Stimulated activated CD4-positive, alpha-beta T cell treated with anti-CD3 and anti-CD28 coated beads, Interleukin-1b, Interleukin-23, amount 100 ng/mL, for 24 hours (primary cell): ENCODE data around the gene ZYX.
"Not testable (repeated sequence)": the region's sequence is repeated elsewhere in the genome, so short reads cannot be mapped to it uniquely, and the experiment has no call there.

Experiments used
- DNase-seq, 4 experiments: peaks; one replicate each; pipeline ENCODE4 v3.0.0-alpha.2; 2020; ENCODE audit warnings: low read depth in 4 of 4, low spot score in 1 of 4

ZYX gene

GRCh38 chr7:143384661-143385631, 3.8 kb downstream of the ZYX start:
- no peak for DNase-seq

- DNase-seq: no peak
Measured at GRCh38 chr7:143385891-143386781, 5.0 kb downstream of the ZYX start.

DNA sequence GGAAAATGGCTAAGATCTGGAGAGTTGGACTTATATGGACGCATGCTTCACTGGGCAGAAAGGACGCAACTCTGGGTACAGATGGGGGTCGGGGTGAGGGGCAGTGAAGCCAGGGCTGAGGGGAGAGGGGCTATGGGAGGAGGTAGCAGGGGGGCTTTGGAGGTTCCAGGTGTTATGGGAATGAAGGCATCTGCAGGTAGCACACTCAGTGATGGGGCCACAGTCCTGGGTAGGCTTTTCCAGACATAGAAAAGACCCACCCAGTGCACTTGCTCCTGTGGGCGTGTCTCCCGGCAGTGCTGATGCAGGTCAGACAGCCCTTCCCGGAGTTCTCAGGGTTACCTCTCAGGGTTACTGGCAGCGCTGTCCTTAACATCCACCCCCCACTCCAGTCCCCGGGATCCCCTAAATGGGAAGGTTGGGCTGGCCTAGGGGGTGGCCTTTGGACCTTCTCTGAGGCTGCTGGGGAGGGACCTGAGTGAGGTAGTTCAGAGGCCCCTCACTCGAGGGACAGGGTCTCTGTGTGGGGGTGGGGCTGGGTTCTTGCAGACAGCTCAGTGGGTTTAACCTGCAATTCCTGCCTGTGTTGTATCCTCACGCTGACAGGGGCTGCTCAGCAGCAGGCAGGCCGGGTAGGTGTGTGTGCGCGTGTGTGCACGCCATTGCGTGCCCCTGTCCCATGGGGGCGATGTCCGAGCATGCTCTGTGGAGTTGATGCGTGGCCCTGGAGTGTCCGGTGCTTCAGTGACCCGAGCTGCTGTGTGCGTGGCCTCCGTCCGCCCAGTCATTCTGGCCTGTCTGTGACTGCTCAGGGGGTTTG, 6.2 kb downstream of the ZYX start:
- no peak for DNase-seq

GRCh38 chr7:143388051-143388450, 6.9 kb downstream of the ZYX start:
- no peak for DNase-seq

GRCh38 chr7:143388491-143389101, 7.5 kb downstream of the ZYX start:
- no peak for DNase-seq

GRCh38 chr7:143389316-143390103, 8.4 kb downstream of the ZYX start:
- no peak for DNase-seq

DNA sequence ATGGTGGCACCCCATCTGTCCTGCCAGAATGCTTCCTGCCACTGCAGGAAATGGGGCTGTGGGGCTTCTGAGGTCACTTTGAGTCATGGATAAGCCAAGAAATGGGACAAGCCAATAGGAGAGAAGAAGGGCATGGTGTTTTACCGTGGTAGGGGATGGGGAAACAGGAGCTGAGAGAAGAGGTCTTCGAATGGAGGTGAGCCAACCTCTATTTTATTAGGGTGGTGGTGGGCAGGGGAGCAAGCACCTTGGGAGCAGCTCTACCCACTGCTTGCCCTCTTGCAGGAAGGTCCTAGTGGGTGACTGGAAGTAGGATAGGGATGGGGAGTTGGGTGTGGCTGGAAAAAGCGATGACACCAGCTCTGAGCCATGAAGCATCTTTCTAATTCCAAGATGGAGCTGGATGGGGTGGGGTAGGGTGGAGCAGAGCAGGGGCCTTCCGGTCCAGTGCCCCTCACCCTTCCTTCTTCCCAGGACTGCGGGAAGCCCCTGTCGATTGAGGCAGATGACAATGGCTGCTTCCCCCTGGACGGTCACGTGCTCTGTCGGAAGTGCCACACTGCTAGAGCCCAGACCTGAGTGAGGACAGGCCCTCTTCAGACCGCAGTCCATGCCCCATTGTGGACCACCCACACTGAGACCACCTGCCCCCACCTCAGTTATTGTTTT, 9.1 kb downstream of the ZYX start:
- DNase-seq: no peak

DNA sequence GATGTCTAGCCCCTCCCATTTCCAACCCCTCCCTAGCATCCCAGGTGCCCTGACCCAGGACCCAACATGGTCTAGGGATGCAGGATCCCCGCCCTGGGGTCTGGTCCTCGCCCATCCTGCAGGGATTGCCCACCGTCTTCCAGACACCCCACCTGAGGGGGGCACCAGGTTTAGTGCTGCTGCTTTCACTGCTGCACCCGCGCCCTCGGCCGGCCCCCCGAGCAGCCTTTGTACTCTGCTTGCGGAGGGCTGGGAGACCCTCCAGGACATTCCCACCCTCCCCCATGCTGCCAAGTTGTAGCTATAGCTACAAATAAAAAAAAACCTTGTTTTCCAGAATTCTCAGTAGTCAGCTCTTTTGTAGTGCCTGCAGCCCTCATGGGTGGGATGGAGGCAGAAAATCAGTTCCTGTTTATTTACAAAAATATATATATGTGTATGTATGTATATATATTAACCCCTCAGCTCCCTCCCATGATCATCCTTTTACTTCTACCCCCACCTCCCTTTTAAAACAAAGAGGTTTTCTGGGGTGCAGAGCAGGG, 9.7 kb downstream of the ZYX start:
- no peak for DNase-seq

GRCh38 chr7:143391462-143392404, 10.6 kb downstream of the ZYX start:
- no peak for DNase-seq

DNA sequence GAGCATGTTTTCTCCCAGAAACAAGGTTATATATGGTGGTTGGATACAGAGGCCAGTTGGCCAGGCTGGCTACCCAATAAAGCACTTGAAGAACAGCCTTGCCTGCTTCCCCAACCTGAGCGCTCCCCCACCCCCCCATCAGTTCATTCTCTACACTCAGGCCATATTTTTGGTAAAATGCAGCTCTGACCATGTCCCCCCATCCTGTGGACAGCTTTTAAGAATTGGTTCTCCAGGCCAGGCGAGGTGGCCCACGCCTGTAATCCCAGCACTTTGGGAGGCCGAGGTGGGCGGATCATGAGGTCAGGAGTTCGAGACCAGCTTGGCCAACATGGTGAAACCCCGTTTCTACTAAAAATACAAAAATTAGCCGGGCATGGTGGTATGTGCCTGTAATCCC, 11.3 kb downstream of the ZYX start:
- not testable (repeated sequence) for DNase-seq

GRCh38 chr7:143392875-143393266, 11.7 kb downstream of the ZYX start:
- DNase-seq: no peak

DNA sequence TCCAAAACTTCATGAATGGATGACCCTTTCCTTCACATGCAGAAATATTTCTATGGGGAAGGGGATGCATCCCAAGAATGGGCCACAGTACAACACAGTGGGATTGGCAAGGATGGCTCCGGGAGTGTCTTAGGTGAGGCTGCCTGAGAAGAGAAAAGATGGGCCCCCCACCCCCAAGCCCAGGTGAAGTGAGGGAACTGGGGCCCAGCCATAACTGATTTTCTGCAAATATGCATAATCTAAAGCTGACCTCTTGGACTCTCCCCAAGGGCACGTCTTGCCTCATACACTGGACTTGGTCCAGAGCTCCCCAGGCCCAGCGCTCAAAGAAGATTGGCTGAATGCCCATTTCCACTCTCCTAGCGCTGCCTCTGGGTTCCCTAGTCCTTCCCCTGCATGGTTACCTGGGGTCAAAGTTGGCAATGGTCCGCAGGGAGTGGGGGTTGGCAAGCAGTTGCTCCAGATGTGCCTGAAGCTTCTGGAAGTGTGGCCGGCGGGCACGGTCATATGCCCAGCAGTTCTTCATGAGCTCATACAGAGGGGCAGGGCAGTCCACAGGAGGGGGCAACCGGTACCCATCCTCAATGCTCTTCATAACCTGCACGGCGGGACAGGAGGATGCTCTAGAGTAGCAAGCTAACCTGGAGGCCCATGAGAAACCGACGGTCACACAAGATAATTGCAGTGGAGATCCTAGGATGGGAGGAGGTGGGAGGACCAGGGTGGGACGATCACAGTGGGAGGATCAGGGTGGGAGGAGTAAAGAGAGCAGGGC, 12.3 kb downstream of the ZYX start:
- DNase-seq: no peak

DNA sequence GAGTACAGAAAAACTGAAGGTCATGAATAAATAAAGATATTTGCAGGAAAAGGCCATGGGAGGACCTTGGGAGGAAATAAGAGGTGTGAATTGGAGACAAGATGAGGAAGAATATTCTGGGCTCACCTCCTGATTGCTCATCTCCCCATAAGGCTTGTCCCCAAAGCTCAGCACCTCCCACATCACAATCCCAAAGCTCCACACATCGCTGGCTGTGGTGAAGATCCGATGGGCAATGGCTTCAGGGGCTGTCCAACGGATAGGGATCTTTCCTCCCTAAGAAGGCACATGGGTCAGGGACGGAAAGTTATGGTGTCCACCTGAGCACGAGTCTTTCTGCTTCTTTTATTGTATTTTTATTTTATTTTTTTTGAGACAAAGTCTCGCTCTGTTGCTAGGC, 12.9 kb downstream of the ZYX start:
- no peak for DNase-seq

- no peak for DNase-seq
Measured at GRCh38 chr7:143394777-143395176, 13.6 kb downstream of the ZYX start.

- no peak for DNase-seq
Measured at GRCh38 chr7:143395187-143396149, 14.3 kb downstream of the ZYX start.

GRCh38 chr7:143396182-143396581, 15.0 kb downstream of the ZYX start:
- DNase-seq: no peak
